ENCODE results near the gene GGA1. TPM values are rescaled to one million over a fixed set of nuclear protein-coding genes. Genes with fewer than 3 reads are reported as not detected.

The GGA1 gene
- total RNA-seq, 1 experiment from 2014 or later: 34.1 TPM

GRCh38 chr22:37672920-37673455 lies 64.4 kb downstream of the GGA1 start:
- no peak overlapping the region for H3K27ac ChIP-seq

GRCh38 chr22:37674248-37674647 lies 65.6 kb downstream of the GGA1 start:
- Histone ChIP-seq H3K27ac (peak overlapping the region; percentile 72), H3K4me1 (peaks cover 9% of the 10 kb centered on the region)

More at GRCh38 chr22:37672920-37673455, 64.4 kb downstream of the GGA1 start:
- peaks cover 14% of the 10 kb centered on the region for H3K4me1 ChIP-seq
- H3K27me3 ChIP-seq: no peaks in the 10 kb centered on the region
- no peaks in the 10 kb centered on the region for H3K9me3 ChIP-seq (replicated peaks)
- H3K4me3 ChIP-seq: no peak overlapping the region
- DNase-seq: no peak
- H3K36me3 ChIP-seq: peaks cover 3% of the 10 kb centered on the region; the same call in 1 of the 2 replicates

GRCh38 chr22:37674951-37675929 lies 66.6 kb downstream of the GGA1 start, which contains the start of gene LGALS1:
TSS of gene LGALS1 (plus strand) at chr22:37675636. CDS start at chr22:37675703, 67 bp downstream.
- Histone ChIP-seq H3K4me1 (peaks cover 9% of the 10 kb centered on the region), H3K4me3 (peak within 1 kb of the TSS; percentile 70), H3K27ac (peak within 1 kb of the TSS; percentile 72), H3K36me3 (peaks cover 7% of the 10 kb centered on the region; the same call in 1 of the 2 replicates), H3K27me3 (no peaks in the 10 kb centered on the region), H3K9me3 (replicated peaks) (no peaks in the 10 kb centered on the region)
- peak; percentile 96 to 97 for DNase-seq

More at GRCh38 chr22:37674248-37674647, 65.6 kb downstream of the GGA1 start:
- peaks cover 7% of the 10 kb centered on the region; the same call in 1 of the 2 replicates for H3K36me3 ChIP-seq
- H3K4me3 ChIP-seq: peak overlapping the region; percentile 70
- DNase-seq: no peak
- H3K27me3 ChIP-seq: no peaks in the 10 kb centered on the region
- no peaks in the 10 kb centered on the region for H3K9me3 ChIP-seq (replicated peaks)

GRCh38 chr22:37675930-37676735 lies 67.5 kb downstream of the GGA1 start:
- DNase-seq: peak; percentile 77 to 79
- Histone ChIP-seq H3K36me3 (peaks cover 7% of the 10 kb centered on the region; the same call in 1 of the 2 replicates), H3K4me1 (peaks cover 9% of the 10 kb centered on the region), H3K27me3 (no peaks in the 10 kb centered on the region), H3K9me3 (replicated peaks) (no peaks in the 10 kb centered on the region), H3K27ac (peak overlapping the region; percentile 72), H3K4me3 (peak overlapping the region; percentile 70)

GRCh38 chr22:37676736-37677492 lies 68.3 kb downstream of the GGA1 start:
- DNase-seq: peak; percentile 90 to 91
- H3K36me3 ChIP-seq: peaks cover 7% of the 10 kb centered on the region; the same call in 1 of the 2 replicates

GRCh38 chr22:37677493-37677974 lies 68.9 kb downstream of the GGA1 start:
- Histone ChIP-seq H3K36me3 (peaks cover 7% of the 10 kb centered on the region; the same call in 1 of the 2 replicates), H3K27me3 (no peaks in the 10 kb centered on the region), H3K4me3 (peak overlapping the region; percentile 70), H3K4me1 (peaks cover 9% of the 10 kb centered on the region), H3K9me3 (replicated peaks) (no peaks in the 10 kb centered on the region), H3K27ac (no peak overlapping the region)
- no peak for DNase-seq

More at GRCh38 chr22:37676736-37677492, 68.3 kb downstream of the GGA1 start:
- H3K27ac ChIP-seq: peak overlapping the region; percentile 72
- H3K27me3 ChIP-seq: no peaks in the 10 kb centered on the region
- peaks cover 9% of the 10 kb centered on the region for H3K4me1 ChIP-seq
- H3K4me3 ChIP-seq: peak overlapping the region; percentile 70
- H3K9me3 ChIP-seq (replicated peaks): no peaks in the 10 kb centered on the region

GRCh38 chr22:37678372-37678771 lies 69.7 kb downstream of the GGA1 start:
- H3K27ac ChIP-seq: no peak overlapping the region
- peaks cover 9% of the 10 kb centered on the region for H3K4me1 ChIP-seq
- H3K36me3 ChIP-seq: peaks cover 7% of the 10 kb centered on the region; the same call in 1 of the 2 replicates
- DNase-seq: no peak
- H3K27me3 ChIP-seq: no peaks in the 10 kb centered on the region
- no peaks in the 10 kb centered on the region for H3K9me3 ChIP-seq (replicated peaks)
- H3K4me3 ChIP-seq: no peak overlapping the region

GRCh38 chr22:37679670-37680069 lies 71.0 kb downstream of the GGA1 start:
- no peaks in the 10 kb centered on the region for H3K9me3 ChIP-seq (replicated peaks)
- H3K36me3 ChIP-seq: peaks cover 7% of the 10 kb centered on the region; the same call in 1 of the 2 replicates
- no peak overlapping the region for H3K4me3 ChIP-seq
- no peak overlapping the region for H3K27ac ChIP-seq
- H3K27me3 ChIP-seq: no peaks in the 10 kb centered on the region
- H3K4me1 ChIP-seq: peaks cover 5% of the 10 kb centered on the region; the same call in 1 of the 2 replicates
- no peak for DNase-seq

GRCh38 chr22:37680191-37680851 lies 71.7 kb downstream of the GGA1 start:
- DNase-seq: no peak
- Histone ChIP-seq H3K4me1 (peaks cover 5% of the 10 kb centered on the region; the same call in 1 of the 2 replicates), H3K4me3 (no peak overlapping the region), H3K9me3 (replicated peaks) (no peaks in the 10 kb centered on the region), H3K27ac (no peak overlapping the region), H3K36me3 (peaks cover 7% of the 10 kb centered on the region; the same call in 1 of the 2 replicates), H3K27me3 (no peaks in the 10 kb centered on the region)

- no peaks in the 10 kb centered on the region for H3K27me3 ChIP-seq
- DNase-seq: no peak
- no peaks in the 10 kb centered on the region for H3K9me3 ChIP-seq (replicated peaks)
- H3K4me1 ChIP-seq: 0 out of 2 replicates have a peak, but pooled peaks cover 2% of the 10 kb centered on the region
- H3K27ac ChIP-seq: no peak overlapping the region
- H3K4me3 ChIP-seq: no peak overlapping the region
- H3K36me3 ChIP-seq: peaks cover 7% of the 10 kb centered on the region; the same call in 1 of the 2 replicates
These were observed 72.4 kb downstream of the GGA1 start for GRCh38 chr22:37681001-37681424.

- Histone ChIP-seq H3K27ac (no peak overlapping the region), H3K27me3 (no peaks in the 10 kb centered on the region), H3K4me3 (no peak overlapping the region), H3K36me3 (peaks cover 7% of the 10 kb centered on the region; the same call in 1 of the 2 replicates), H3K4me1 (0 out of 2 replicates have a peak, but pooled peaks cover 2% of the 10 kb centered on the region), H3K9me3 (replicated peaks) (no peaks in the 10 kb centered on the region)
- DNase-seq: peak; percentile 77 to 88
These were observed 73.0 kb downstream of the GGA1 start for GRCh38 chr22:37681556-37682049.

All from SJCRH30 (cell line).